Hematopoietic multipotent progenitor cell treated with erythropoietin and hydrocortisone succinate and interleukin-3 and kit ligand, for 15 days (in vitro differentiated cells): ENCODE measurements around the gene GPC3.

Experiments used
- DNase-seq: peaks from one replicate; pipeline ENCODE4 v3.0.0-alpha.2; 2015; ENCODE audit warnings: low spot score

GPC3 gene

DNA sequence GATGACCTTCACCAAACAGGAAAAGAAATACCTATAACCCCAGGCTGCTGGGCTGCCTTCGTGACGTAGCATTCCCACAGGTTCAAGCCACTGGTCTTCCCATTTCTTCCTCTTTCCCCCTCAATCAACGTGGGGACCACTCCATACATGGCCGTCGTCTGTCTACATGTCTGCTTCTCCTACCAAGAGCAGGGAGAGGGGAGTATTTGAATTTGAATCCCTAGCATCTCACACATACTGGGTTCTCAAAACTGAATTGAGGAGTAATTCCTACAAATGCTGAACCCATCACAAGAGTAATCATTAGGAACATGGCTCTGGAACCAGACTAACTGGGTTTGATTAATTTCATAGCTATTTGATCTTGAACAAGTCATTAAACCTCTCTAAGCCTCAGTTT lies 17.3 kb downstream of the GPC3 start:
- no peak for DNase-seq

DNA sequence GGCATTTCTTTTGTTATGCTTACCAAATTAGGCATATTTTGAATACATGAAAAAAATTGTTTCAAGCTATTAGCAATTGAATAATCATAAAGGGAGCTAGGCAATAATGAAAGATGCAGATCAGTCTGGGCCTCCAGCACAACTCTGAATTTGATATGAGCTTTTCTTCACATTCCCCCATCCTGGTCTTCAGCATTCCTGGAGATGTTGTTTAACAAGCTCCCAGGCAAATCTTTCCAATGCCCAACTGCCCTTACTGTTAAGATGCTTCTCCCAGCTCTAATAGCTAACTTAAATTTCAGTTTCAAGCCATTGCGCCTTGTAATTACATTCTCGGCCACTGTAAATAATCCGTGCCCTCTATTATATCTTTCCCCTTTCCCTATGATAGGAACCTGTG lies 19.2 kb downstream of the GPC3 start:
- DNase-seq = no peak

DNA sequence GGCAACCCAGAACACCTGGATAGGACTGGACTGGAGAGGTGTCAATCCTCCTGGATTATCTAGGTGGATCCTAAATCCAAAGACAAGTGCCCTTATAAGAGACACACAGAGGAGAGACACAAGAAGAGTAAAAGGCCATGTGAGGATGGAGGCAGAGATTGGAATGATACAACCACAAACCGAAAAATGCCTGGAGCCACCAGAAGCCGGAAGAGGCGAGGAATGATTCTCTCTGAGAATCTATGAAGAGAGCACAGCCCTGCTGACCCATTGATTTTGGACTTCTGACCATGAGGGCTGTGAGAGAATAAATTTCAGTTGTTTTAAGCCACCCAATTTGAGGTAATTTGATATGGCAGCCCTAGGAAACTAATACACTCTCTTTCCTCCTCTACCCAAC lies 20.1 kb downstream of the GPC3 start:
- DNase-seq = no peak

DNA sequence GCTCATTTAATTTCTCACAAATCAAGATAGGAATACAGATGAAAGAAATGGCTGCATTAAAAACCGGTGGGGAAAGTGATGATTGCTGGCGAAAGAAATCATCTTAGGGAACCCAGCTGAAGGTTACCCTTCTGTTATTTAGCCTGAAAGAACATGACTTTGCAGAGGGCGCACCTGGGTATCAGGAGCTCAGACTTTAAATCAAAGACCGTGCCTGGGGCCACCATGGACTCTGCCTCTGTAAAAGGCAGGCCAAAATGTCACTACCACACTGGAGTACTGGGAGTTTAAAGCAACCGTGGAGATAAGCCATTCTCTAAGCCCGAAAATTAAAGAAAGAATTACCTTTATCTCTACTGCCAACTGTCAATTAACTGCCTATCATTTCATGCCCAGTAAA lies 24.3 kb downstream of the GPC3 start:
- no peak for DNase-seq

DNA sequence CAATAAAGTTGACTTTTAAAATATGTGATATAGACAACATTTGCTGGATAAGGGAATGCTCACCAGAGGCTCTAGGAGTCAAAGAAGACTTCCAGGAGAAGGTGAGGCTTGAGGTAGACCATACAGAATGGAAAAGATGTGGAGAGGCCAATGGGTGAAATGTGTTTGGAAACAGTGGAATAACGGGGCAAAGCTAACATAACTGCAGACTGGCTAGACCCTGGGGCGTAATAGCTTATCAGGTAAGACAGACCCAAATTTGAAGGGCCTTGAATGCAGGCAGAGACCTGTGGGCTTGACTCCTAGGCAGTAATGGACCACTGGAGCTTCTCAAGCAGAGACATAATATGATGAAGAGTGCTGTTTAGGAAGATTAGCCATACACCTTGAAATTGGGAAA lies 25.4 kb downstream of the GPC3 start:
- no peak for DNase-seq

DNA sequence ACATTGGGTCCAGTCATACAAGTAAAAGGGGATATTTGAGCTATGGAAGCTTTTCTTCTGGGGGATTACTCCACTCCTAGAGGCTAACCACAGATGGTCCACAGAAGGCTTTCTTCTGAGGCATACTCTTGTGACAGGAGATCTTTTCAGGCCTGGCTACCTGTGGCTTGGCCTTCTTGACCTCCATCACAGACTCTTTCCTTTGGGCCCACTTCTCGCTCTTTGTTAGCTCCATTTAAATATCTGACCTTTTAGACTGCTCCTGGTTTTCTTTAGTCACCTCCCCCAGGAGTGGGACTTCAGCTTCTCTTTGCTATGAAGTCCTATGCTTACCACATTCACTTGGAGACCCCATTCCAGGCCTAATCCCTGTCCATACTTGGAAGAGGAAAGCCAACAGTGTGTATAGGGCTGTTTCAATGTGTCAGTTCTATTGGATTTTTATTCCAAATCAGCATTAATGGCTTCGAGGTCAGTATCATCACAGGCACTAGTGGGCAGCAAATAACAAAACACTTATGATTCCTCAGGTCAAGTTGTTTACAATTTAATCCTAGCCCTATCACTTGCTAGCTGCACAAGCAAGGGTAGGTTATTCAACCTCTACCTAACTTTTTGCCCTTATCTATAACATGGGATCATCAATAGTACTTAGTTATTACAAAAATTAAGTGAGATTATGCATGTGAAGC lies 26.3 kb downstream of the GPC3 start:
- no peak for DNase-seq

DNA sequence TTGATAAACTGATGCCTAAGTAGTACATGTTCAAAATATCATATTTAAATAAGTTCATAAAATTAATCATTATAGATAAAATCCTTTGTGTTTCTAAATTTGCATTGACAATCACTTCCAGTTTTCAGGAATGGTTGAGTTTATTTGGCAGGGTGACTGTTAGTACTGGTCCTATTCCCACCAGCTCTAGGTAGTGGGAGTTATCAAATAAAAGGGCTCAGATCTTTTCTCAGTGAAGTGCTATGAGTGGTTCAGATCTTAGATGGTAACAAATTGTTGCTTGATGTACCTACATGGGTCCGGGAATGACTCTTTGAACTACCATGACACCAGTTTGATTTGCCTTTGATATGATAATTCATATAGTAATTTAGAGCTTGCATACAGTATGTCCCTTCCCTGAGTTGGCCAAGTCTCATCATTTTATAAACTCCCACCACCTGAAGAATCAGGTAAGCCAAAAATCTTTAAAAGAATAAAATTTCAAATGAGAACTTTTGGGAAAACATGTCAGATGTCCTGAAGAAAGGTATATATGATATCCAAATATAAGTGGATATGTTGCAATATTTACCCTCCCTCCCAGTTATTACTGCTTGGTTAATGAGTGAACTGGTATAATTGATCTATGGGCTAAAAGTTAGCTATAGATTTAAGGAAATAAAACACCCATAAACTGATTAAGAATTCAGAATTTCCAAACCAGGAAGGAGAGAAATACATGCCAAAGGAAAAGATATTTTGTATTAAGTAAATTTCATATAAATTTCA lies 28.6 kb downstream of the GPC3 start:
- DNase-seq = no peak

DNA sequence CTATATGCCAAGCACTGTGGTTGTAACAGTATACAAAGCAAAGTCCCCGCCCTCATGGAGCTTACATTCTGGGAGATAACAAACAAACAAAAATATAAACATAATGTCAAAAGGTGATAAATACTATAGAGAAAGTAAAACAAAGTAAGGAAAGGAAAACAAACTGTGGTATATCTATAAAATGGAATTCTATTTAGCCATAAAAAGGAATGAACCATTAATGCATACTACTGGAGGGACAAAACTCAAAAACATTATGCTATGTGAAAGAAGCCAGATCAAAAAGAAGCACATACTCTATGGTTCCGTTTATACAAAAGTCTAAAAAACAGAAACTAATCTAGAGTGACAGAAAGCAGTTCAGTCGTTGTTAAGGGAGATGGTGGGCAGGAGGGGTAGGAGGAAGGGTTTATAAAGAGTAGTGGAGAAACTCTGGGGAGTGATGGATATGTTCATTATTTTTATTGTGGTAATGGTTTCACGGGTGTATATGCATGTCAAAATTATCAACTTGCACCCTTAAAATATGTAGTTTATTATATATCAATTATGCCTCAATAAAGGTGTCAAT lies 31.5 kb downstream of the GPC3 start:
- DNase-seq = no peak

DNA sequence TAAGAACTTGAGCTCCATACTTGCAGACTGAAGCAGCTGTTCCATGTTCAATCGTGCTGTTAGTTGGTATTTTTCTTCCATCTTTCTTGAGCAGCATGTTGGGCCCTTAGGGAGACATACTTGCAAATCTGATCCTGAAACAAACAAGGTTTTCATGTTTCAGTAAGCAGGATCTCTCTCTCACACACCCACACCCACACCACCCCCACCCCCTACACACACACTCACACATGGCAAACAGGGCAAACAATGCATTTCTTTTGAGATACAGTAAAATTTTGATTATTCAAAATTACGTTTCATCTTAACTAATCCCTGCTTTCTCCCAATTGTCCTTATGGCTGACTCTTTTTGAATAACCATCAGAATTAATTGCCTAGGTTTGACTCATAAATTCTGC lies 32.3 kb downstream of the GPC3 start:
- no peak for DNase-seq

DNA sequence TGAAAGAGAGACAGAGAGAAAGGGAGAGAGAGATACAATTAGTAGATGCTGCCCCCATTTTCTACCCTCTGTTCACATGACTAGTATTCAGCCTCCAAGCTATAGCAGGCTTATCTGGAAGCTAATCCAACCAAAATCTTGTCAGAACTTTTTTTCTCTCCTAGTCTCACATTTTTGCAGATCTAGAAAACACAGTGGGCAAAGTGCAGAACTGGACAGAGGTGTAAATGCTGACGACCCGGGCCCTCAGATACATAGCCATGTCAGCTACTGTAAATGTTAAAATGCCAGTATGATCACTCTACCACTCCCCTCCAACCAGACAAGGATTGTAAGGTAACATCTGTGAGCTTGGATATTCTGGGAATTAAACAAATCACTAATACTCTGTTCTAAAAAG lies 34.3 kb downstream of the GPC3 start:
- DNase-seq = no peak

DNA sequence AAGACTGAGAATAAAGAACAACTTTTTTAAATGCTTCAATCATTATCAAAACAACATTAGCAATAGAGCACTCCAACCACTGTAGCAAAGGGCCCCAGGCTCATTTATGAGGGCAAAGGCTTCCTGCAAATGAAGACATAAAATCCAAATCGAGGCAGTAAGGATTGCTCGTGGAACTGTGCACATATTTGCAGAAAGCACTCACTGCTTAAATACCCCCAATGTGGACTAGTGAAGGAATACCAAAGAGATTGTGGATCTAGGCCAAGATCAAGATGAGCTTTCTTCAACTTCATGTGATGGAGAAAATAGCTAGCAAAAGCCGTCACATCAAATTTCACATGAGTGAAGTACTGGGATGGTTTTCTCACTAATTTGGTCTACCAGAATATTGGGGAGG lies 35.2 kb downstream of the GPC3 start:
- DNase-seq = no peak

DNA sequence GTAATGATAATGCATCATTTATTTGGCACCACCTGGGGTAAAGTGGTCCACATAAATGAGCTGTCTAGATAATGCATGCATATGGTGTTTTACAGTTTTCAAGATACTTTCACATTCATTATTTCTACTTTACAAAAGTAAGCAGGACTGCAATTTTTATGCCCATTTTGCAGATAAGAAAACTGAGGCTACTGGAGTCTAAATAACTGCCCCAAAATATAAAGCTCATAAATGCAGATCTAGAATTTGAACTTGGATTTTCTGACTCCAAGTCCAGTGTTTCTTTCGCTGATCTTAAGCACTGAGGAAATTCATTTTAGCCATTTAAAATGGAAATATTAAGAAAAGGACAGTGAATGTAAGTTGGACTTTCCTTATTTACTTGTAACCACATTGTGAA lies 36.5 kb downstream of the GPC3 start:
- no peak for DNase-seq

DNA sequence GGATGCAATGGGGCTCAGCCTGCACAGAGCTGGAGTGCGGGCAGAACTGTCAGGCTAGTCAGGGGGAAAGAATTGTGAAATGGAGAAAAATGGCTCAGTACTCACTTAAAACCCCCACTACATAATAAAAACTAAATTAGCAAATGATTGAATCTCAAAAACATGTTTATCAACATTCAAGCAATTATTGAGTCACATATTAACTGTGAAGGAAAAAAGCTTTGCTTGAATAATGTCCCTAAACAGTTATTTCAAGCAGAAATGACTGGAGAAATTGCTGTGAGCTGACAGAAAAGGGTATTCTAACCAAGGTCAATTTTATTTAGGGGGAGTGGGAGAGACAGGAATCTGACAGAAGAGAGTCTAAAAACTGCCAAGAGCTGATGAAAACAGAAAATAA lies 37.4 kb downstream of the GPC3 start:
- no peak for DNase-seq

DNA sequence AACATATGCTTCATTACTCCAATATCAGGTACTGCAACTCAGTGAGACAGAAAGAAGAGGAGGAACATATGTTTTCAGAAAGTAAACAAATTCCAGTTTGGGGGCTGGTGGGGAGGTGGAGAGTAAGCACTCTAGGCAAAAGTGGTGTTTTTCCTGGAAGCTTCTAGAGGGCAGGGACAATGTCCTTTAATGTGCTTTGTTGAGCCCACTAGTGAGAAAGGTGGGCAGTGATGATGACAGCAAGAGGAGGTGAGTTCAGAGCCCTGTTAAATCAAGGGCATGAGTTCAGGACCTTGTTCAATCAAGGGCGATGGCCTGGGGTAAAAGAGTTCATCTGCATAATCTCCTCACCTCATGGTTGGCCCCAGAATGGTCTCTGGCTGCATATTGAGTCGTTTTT lies 38.4 kb downstream of the GPC3 start:
- no peak for DNase-seq

DNA sequence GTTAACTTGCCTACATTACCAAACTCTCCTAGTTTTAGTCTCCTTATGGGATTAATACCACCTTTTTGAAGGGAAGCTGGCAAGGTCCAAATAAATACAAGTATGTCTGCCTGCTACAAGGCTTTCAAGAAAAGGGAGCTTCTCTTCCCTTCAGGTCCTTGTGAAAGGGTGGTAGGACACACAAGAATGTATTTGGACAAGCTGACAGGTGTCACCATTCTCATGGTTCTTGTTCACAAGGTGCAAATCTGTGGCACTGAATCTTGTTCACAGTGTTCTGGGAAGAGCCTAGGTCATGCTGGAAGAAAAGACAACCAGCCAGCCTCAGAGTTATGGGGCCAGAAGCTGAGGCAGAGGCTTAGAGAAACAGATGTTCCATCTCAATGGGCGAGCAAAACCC lies 41.9 kb downstream of the GPC3 start:
- no peak for DNase-seq

DNA sequence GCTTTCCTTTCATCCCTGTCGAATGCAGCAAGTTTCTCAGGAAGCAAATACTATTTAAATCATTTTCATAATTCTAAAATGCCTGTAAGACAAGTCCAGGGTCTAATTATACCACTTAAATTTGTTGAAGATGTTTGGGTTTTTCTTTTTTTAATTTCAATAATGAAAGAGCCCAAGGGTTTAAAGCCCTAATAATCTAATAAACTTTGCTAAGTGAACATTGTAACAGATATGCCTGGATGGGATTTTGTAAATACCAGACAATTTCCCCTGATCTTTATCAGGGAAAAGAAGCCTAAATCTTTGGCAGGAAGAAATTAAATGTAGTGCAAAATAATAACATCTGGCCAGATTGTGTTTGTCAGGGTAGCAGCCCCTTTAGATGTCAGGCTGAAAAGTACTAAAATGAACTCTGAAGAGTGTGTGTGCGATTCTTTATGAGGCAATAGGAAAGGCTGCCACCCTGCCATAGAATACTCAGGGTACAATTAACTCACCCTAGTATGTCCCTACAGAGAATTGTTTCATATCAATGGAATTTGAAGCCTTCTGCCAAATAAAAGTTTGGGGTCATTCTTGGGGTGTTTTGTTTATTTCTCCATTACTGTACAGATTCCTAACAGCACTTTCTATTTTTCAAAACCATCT lies 45.6 kb downstream of the GPC3 start:
- no peak for DNase-seq

DNA sequence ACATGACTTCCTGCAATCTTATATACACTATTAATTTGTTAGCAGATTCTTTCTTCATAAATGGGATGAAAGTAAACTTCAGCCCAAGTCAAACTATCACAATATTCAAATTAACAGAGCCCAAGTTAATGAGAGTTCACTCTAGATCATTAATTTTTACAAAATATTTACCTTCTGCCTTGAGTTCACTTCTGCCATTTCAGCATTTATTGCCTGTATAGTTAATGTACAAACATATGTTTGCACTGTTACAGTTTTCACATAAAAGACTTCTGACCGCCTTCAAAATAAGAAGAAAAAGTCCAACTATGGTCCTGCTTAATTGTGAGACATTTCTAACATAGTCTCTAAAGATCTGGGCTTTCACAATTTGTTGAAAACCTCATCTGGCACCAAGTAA lies 46.9 kb downstream of the GPC3 start:
- no peak for DNase-seq

DNA sequence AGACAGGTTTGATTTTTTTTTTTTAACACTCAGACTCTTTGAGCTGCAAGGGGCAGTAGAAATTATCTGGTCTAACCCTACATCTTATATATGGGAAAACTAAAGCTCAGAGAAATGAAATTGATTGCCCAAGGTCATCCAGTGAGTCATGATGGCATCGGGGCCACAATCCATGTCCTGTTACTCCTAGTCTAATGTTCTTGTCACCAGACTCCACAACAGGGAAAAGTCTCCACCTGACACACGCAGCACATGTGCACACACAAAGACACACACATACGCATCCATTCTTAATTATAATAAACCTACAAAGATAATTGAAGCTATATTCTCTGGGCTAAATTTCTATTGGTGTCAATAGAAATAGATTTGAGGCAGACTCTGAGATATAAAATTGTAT lies 48.4 kb downstream of the GPC3 start:
- no peak for DNase-seq

DNA sequence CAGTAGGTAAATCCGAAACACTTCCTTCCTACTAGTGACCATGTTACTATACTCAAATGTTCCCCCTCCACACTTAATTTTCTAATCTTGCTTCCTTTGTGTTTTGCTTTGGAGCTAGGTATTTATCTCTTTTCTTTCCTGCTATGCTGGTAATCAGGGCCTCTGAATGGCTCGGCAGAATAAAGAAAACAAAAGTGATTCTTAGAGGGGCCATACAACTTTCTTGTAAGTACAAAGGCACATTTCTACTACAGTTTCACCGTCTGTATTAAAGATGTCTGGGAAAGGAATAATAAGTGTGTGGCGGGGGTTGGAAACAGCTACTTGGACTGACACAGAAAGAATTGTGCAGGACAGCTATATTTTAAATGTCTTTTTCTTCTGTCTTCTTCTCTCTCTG lies 50.3 kb downstream of the GPC3 start:
- DNase-seq = no peak

DNA sequence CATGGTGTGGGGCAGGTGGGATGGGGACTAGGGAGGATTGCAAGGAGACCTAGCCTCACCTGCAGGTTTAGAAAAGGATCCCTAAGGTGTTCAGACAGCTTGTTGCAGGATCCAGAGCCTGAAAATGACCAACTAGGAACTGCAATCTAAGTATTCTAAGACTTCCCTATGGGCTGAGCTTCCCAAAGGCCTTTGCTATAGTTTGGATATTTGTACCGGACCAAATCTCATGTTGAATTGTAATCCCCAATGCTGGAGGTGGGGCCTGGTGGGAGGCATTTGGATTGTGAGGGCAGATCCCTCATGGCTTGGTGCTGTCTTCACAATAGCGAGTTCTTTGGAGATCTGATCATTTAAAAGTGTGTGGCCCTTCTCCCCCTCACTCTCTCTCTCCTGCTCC lies 52.1 kb downstream of the GPC3 start:
- no peak for DNase-seq

DNA sequence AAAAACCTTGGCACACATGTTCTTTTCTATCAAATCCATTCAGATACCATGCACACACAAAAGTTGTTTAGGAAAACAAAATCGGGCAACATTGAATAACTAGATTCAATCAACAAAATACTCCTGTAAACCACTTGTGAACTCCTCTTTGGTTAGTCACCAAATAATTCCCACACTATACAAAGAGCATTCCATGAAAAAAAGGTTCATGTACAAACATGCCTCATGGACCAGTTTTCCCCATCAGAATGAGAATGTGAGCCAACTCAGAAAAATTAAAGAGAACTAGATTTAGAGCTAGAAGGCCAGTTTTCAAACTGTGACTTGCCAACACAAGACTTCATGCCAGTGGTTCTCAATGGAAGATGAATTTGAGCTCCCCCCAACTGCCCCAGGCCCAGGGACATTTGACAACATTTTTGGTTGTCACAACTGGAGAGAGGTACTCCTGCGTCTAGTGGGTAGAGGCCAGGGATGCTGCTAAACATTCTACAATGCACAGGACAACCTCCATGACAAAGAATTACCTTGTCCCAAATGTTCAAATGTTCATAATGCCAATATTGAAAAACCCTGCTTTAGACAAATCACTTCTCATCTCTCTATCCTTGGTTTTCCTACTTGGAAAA lies 55.4 kb downstream of the GPC3 start:
- DNase-seq = no peak

DNA sequence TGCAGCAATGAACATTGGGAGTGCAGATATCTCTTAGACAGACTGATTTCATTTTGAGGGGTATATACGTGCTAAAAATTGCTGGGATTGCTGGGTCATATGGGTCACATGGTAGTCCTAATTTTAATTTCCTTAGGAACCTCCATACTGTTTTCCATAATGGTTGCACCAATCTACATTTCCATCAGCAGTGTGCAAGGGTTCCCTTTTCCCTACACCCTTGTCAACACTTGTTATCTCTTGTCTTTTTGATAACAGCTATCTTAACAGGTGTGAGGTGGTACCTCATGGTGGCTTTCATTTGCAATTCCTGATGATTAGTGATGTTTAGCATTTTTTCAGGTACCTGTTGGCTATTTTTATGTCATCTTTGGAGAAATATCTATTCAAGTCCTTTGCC lies 57.0 kb downstream of the GPC3 start:
- no peak for DNase-seq

DNA sequence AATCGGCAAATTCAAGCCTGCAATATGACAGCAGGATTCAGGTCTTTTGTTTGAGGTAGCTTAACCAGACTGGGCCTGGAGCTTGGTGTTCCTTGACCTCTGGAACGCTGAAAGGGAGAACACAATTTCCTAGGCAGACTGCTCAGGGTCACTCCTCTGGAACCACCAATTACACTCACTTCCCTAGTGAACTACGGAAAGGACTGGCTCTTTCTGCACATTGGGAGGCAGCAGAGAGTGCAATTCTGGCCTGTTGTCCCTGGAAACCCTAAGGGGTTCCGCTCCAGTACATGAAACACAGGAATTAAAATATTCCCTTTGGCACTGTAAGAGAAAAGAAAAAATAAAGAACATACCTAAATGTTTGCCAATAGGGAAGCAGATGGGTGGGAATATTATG lies 58.6 kb downstream of the GPC3 start:
- DNase-seq = no peak
